Measurements from ENCODE around the gene NRG2.

DNA sequence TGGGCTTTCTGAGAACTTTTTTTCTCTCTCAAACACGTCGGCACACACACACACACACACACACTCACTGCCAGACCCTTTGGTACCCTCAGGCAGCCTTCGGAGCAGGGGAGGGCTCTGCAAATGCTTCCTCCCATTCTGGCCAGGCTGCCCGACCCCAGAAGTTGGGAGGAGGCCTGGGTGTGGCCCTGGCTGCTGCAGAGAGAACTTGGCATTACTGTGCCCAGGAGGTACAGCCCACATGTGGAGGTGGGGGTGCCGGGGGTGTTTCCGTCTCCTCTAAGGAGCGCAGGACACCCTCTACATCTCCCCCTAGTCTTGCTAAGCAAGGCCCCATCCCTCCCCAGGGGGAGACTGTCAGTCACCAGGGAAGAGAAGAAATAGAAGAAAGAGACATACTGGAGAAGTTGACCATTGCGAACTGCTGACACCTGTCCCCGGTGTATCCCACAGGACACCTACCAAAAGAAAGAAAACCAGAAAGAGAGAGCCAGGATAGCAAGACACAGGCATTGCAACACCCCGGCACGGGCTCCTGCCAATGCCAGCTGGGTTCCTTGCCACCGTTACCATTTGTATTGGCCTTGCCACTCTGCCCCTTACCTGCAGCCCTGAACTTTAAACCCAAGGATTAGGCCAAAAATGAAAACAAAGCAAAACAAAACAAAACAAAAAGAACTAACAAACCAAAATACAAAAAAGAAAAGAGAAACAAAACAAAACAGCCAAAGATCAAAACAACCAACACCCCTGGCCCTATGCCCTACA is 178.2 kb downstream of the NRG2 start:
- TF ChIP-seq POLR2A (IDR thresholded peaks at IDR 0.05): no peak
- TF ChIP-seq, protein P1, sequence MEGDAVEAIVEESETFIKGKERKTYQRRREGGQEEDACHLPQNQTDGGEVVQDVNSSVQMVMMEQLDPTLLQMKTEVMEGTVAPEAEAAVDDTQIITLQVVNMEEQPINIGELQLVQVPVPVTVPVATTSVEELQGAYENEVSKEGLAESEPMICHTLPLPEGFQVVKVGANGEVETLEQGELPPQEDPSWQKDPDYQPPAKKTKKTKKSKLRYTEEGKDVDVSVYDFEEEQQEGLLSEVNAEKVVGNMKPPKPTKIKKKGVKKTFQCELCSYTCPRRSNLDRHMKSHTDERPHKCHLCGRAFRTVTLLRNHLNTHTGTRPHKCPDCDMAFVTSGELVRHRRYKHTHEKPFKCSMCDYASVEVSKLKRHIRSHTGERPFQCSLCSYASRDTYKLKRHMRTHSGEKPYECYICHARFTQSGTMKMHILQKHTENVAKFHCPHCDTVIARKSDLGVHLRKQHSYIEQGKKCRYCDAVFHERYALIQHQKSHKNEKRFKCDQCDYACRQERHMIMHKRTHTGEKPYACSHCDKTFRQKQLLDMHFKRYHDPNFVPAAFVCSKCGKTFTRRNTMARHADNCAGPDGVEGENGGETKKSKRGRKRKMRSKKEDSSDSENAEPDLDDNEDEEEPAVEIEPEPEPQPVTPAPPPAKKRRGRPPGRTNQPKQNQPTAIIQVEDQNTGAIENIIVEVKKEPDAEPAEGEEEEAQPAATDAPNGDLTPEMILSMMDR (IDR thresholded peaks at IDR 0.05): no peak

All from adrenal gland (tissue), 5 donors.